Peyer's patch (tissue), 4 donors: ENCODE measurements around the gene APEH.

ENCODE experiments used
- POLR2A ChIP-seq, 2 donors: fragments of 450-650 bp; IDR thresholded peaks; one replicate each; pipeline ENCODE4 v1.5.1; 2017; ENCODE audit warnings: antibody characterized with exemption in 2 of 2, mild to moderate bottlenecking in 2 of 2, moderate library complexity in 2 of 2
- TF ChIP-seq, protein P1 (sequence below), 6 experiments: fragments of 450-650 bp in 4 of 6; fragments of 200-600 bp in 2 of 6; sonication (generic) in 1 of 6; IDR thresholded peaks; one replicate each; pipeline ENCODE4 v1.5.1; 2017 to 2019; ENCODE audit warnings: antibody characterized with exemption in 6 of 6, mild to moderate bottlenecking in 3 of 6, moderate library complexity in 1 of 6

GRCh38 chr3:49717959-49718857 lies 44.1 kb downstream of the APEH start:
- TF ChIP-seq, protein P1, sequence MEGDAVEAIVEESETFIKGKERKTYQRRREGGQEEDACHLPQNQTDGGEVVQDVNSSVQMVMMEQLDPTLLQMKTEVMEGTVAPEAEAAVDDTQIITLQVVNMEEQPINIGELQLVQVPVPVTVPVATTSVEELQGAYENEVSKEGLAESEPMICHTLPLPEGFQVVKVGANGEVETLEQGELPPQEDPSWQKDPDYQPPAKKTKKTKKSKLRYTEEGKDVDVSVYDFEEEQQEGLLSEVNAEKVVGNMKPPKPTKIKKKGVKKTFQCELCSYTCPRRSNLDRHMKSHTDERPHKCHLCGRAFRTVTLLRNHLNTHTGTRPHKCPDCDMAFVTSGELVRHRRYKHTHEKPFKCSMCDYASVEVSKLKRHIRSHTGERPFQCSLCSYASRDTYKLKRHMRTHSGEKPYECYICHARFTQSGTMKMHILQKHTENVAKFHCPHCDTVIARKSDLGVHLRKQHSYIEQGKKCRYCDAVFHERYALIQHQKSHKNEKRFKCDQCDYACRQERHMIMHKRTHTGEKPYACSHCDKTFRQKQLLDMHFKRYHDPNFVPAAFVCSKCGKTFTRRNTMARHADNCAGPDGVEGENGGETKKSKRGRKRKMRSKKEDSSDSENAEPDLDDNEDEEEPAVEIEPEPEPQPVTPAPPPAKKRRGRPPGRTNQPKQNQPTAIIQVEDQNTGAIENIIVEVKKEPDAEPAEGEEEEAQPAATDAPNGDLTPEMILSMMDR (IDR thresholded peaks at IDR 0.05), result no peak
- no peak for TF ChIP-seq POLR2A (IDR thresholded peaks at IDR 0.05)
